Liver (tissue), 3 donors: ENCODE data around the gene TAPT1.

ENCODE experiments used
- CTCF ChIP-seq: fragments of 150-350 bp; IDR thresholded peaks from 2 replicates; pipeline ENCODE4 v1.5.1; 2017; ENCODE audit warnings: improper control_type of control experiment, low read depth, low read length; ENCODE audit not compliant: missing input control
- EGR1 ChIP-seq, 2 donors: IDR thresholded peaks; 2 replicates each; pipeline ENCODE4 v1.6.1; 2016 to 2018; ENCODE audit warnings: antibody characterized with exemption in 2 of 2, low read depth in 2 of 2
- HNF4A ChIP-seq, 2 donors: conservative IDR thresholded peaks; 2 replicates each; pipeline ENCODE4 v1.6.1; 2016; ENCODE audit warnings: antibody characterized with exemption in 2 of 2, mild to moderate bottlenecking in 2 of 2
- HNF4G ChIP-seq: IDR thresholded peaks from 2 replicates; pipeline ENCODE4 v1.6.1; 2016; ENCODE audit warnings: antibody characterized with exemption
- JUND ChIP-seq, 2 donors: IDR thresholded peaks; 2 replicates each; pipeline ENCODE4 v1.6.1; 2016; ENCODE audit warnings: antibody characterized with exemption in 2 of 2
- REST ChIP-seq: IDR thresholded peaks from 2 replicates; pipeline ENCODE4 v1.6.1; 2016; ENCODE audit warnings: antibody characterized with exemption, mild to moderate bottlenecking
- RXRA ChIP-seq, 2 donors: IDR thresholded peaks; 2 replicates each; pipeline ENCODE4 v1.6.1; 2017 to 2018; ENCODE audit warnings: antibody characterized with exemption in 2 of 2, mild to moderate bottlenecking in 1 of 2
- SP1 ChIP-seq: IDR thresholded peaks from 2 replicates; pipeline ENCODE4 v1.6.1; 2018; ENCODE audit warnings: antibody characterized with exemption, mild to moderate bottlenecking
- TF ChIP-seq, protein P1 (sequence below): IDR thresholded peaks from 2 replicates; pipeline ENCODE4 v1.6.1; 2016; ENCODE audit warnings: antibody characterized with exemption
- donor health status: healthy.
- donor health status: healthy.

- no peak for TF ChIP-seq RXRA (IDR thresholded peaks at IDR 0.05)
- TF ChIP-seq, protein P1, sequence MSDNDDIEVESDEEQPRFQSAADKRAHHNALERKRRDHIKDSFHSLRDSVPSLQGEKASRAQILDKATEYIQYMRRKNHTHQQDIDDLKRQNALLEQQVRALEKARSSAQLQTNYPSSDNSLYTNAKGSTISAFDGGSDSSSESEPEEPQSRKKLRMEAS, result no peak
- TF ChIP-seq EGR1 (IDR thresholded peaks at IDR 0.05; ENCODE audit: low read depth in 2 of 2), result no peak
- TF ChIP-seq CTCF, result no peak
- TF ChIP-seq JUND (IDR thresholded peaks at IDR 0.05), result no peak
- no peak for TF ChIP-seq SP1
- no peak for TF ChIP-seq HNF4G
- TF ChIP-seq REST, result no peak
- no peak for TF ChIP-seq HNF4A (conservative IDR thresholded peaks at IDR 0.05)
Measured at GRCh38 chr4:16118090-16118489, 108.2 kb downstream of the TAPT1 start.
